Psoas muscle (tissue), 8 donors: ENCODE data around the gene DPF1. TPM values are rescaled to one million over a fixed set of nuclear protein-coding genes. Genes with fewer than 3 reads are reported as not detected.

Experiments used
- ATAC-seq, 4 donors: fragments of 200-7000 bp; cut with Tn5 transposase; one replicate each; pipeline ENCODE4 v1.9.1; 2020; ENCODE audit warnings: moderate library complexity in 3 of 4, mild to moderate bottlenecking in 2 of 4
- DNase-seq, 2 donors: peaks; one replicate each; pipeline ENCODE4 v3.0.0-alpha.2; 2020
- H3K27ac ChIP-seq: fragments of 200-600 bp; one replicate; pipeline ENCODE4 v1.8.0; 2022
- H3K27me3 ChIP-seq, 3 donors: fragments of 200-600 bp in 1 of 3; one replicate each; pipeline versions ENCODE4 v1.6.1 to v1.8.0; 2013 to 2022; ENCODE audit warnings: low read length in 2 of 3, mild to moderate bottlenecking in 2 of 3, moderate library complexity in 1 of 3; ENCODE audit not compliant: insufficient read depth in 3 of 3
- H3K36me3 ChIP-seq, 2 donors: fragments of 200-600 bp in 1 of 2; one replicate each; pipeline versions ENCODE4 v1.6.1 to v1.8.0; 2013 to 2022; ENCODE audit warnings: low read depth in 1 of 2, mild to moderate bottlenecking in 1 of 2, moderate library complexity in 1 of 2; ENCODE audit not compliant: insufficient read depth in 1 of 2
- H3K4me1 ChIP-seq: fragments of 200-600 bp; one replicate; pipeline ENCODE4 v1.8.0; 2022
- H3K4me3 ChIP-seq: fragments of 200-600 bp; one replicate; pipeline ENCODE4 v1.8.0; 2022; ENCODE audit warnings: mild to moderate bottlenecking
- H3K9me3 ChIP-seq: fragments of 200-600 bp; one replicate; pipeline ENCODE4 v1.8.0; 2022
- WGBS, 3 donors: extraction: QIAGEN DNeasy Blood & Tissue Kit; methylation state at CpG; one replicate each; pipeline versions ENCODE4 v1.1.6 to v1.1.7; 2013; 5-methylcytosine and 5-hydroxymethylcytosine counted together
- intact Hi-C, 2 donors: fragments of 100-400 bp; cut with DNase I; formaldehyde crosslinking; loops; one replicate each; pipeline versions ENCODE4 v1.11.0 to v1.14.2; 2022
- polyA plus RNA-seq, 3 donors: library from polyadenylated mRNA; stranded (reverse); fragments of 200-250 nt; gene quantifications; one replicate each; pipeline ENCODE4 v1.2.3, GENCODE V29; 2013
- total RNA-seq, 4 donors: library from RNA; stranded (reverse); fragmentation: NEBNext Ultra II Directional in 2 of 4; extraction: Animal tissue kit (Norgen Biotek cat#: 25700) in 2 of 4; gene quantifications; one replicate each; pipeline versions ENCODE4 v1.2.1 to v1.2.4, GENCODE V29; 2021 to 2023
- TF ChIP-seq, protein P1 (sequence below): fragments of 200-600 bp; IDR thresholded peaks from one replicate; pipeline ENCODE4 v1.8.0; 2022; ENCODE audit warnings: antibody characterized with exemption
- donor health status: healthy with polysubstance abuse.
- donor health status: DM: no; HTN: no; CAD: no; lungs with moderate emphysema.
- donor health status: Bipolar disorder and iron deficiency.
- donor health status: healthy.
- donor health status: DM: yes; HTN: yes; CAD: no.
- donor health status: DM: no; HTN: no; CAD: no.
- donor health status: DM: no; HTN: no; CAD: no.
- donor health status: DM: yes; HTN: yes; CAD: no.

Gene DPF1
- total and polyA plus RNA-seq, 7 donors = 0.07 to 0.17 (median 0.16) TPM; not detected in 4

DNA sequence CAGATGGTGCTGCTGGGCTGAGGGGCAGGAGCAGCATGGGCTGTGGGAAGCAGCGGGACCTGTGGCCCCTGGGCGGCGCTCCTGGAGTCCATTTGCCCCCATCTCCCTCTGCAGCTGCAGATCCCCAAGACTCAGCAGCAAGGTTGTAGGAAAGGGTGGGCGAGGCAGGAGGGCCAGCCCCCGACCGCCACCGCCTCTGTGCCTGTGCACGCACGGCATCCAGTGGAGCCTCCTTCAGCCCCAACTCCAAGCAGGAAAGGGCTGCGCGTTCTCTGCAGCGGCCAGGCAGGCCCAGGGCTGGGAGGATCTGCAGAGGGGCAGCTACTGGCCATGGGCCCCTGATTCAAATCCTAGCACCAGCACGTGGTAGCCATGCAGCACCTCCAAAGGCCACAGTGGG, 20.8 kb downstream of the DPF1 start:
- H3K4me3 ChIP-seq = no peak overlapping the region
- no peaks in the 10 kb centered on the region for H3K4me1 ChIP-seq
- TF ChIP-seq, protein P1, sequence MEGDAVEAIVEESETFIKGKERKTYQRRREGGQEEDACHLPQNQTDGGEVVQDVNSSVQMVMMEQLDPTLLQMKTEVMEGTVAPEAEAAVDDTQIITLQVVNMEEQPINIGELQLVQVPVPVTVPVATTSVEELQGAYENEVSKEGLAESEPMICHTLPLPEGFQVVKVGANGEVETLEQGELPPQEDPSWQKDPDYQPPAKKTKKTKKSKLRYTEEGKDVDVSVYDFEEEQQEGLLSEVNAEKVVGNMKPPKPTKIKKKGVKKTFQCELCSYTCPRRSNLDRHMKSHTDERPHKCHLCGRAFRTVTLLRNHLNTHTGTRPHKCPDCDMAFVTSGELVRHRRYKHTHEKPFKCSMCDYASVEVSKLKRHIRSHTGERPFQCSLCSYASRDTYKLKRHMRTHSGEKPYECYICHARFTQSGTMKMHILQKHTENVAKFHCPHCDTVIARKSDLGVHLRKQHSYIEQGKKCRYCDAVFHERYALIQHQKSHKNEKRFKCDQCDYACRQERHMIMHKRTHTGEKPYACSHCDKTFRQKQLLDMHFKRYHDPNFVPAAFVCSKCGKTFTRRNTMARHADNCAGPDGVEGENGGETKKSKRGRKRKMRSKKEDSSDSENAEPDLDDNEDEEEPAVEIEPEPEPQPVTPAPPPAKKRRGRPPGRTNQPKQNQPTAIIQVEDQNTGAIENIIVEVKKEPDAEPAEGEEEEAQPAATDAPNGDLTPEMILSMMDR = no peak
- WGBS, 3 donors = 92 to 96% (median 94%) methylated on average over 13 of the region's 13 CpGs
- peaks cover 12 to 76% of the 10 kb centered on the region in 2 donors for H3K36me3 ChIP-seq
- no peak overlapping the region for H3K27ac ChIP-seq
- no peak for DNase-seq
- no peak for ATAC-seq
- H3K27me3 ChIP-seq = peaks cover 0 to 5% (median 0%) of the 10 kb centered on the region in 3 donors
- H3K9me3 ChIP-seq = no peaks in the 10 kb centered on the region
- intact Hi-C loops = no loop called here

DNA sequence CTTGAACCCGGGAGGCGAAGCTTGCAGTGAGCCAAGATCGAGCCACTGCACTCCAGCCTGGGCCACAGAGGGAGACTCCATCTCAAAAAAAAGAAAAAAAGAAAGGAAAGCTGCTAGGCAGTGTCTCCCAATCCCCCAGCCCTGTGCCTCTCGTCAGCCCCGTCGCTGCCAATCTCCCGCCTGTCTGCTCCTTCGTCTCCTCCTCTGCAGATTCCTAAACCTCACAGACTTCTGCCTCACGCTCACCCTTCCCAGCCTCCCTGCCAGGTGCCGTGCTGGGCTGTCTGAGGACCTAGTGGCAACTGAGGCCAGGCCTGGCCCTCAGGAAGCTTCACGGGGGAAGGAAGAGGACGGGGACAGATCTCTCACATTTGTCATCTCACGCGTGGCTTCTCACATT, 21.5 kb downstream of the DPF1 start:
- WGBS, 3 donors = 92 to 95% (median 95%) methylated on average over 14 of the region's 14 CpGs
- Histone ChIP-seq H3K36me3 (peaks cover 12 to 77% of the 10 kb centered on the region in 2 donors), H3K27ac (no peak overlapping the region), H3K9me3 (no peaks in the 10 kb centered on the region), H3K27me3 (no peaks in the 10 kb centered on the region), H3K4me1 (no peaks in the 10 kb centered on the region), H3K4me3 (no peak overlapping the region)
- DNase-seq = no peak
- ATAC-seq = no peak
- TF ChIP-seq, protein P1 = no peak
- intact Hi-C loops = no loop called here

DNA sequence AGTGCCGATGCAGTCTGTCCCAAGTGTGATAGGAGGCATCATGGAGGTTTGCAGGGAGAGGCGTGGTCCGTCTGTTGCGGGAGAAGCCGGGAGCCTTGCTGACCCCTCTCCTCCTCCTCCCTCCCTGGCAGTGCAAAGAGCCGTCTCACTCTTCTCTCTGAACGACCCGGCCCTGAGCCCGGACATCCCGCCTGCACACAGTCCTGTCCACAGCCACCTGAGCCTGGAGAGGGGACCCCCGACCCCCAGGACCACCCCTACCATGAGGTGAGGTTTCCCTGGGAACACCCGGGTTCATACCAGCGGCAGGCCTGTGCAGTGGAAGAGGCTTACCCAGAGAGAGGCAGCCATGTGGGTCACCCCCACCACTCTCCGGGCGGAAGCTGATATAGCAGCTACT, 22.3 kb downstream of the DPF1 start:
- no peak for DNase-seq
- Histone ChIP-seq H3K9me3 (no peaks in the 10 kb centered on the region), H3K4me1 (no peaks in the 10 kb centered on the region), H3K4me3 (no peak overlapping the region), H3K27me3 (no peaks in the 10 kb centered on the region), H3K27ac (no peak overlapping the region), H3K36me3 (peaks cover 14 to 76% of the 10 kb centered on the region in 2 donors)
- ATAC-seq = no peak
- intact Hi-C loops = no loop called here
- TF ChIP-seq, protein P1 = no peak
- 85 to 89% (median 88%) methylated on average over 15 of the region's 15 CpGs for WGBS, 3 donors

DNA sequence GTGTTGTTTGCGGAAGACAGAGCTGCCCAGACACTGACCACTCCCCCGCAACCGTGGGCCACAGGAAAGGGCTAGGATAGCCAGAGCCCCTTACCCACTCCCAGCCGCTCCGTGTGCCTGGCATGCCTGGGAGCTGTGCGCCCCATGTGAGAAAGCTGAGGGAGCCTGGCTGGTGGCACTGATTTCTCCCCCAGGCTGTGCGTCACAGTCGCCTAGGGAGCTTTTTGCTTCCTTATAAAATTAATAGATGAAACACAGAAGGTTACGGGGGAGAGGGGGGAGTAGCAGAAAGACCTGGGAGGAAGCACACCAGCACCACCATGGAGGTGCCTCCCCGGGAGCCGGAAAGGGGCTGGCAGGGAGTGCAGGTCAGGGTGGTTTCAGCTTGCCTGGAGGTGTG, 24.7 kb downstream of the DPF1 start:
- no peaks in the 10 kb centered on the region for H3K9me3 ChIP-seq
- ATAC-seq (no peak), DNase-seq (no peak)
- 90 to 93% (median 91%) methylated on average over 11 of the region's 11 CpGs for WGBS, 3 donors
- no peak overlapping the region for H3K27ac ChIP-seq
- no peak overlapping the region for H3K4me3 ChIP-seq
- H3K36me3 ChIP-seq = peaks cover 11 to 58% of the 10 kb centered on the region in 2 donors
- no peaks in the 10 kb centered on the region for H3K4me1 ChIP-seq
- intact Hi-C loops = no loop called here
- no peaks in the 10 kb centered on the region for H3K27me3 ChIP-seq
- TF ChIP-seq, protein P1 = no peak
